Glutamatergic neuron (in vitro differentiated cells): ENCODE measurements around the gene SLC12A3. TPM values are rescaled to one million over a fixed set of nuclear protein-coding genes. Genes with fewer than 3 reads are reported as not detected.

Experiments used
- DNase-seq: peaks from one replicate; pipeline ENCODE4 v3.0.0; 2022
- H3K27ac Mint-ChIP-seq: one replicate; pipeline ENCODE4 v1.8.0; 2020; ENCODE audit warnings: mild to moderate bottlenecking, mixed read lengths, inconsistent platforms; ENCODE audit not compliant: unreplicated experiment
- H3K27me3 Mint-ChIP-seq: one replicate; pipeline ENCODE4 v1.8.0; 2020; ENCODE audit warnings: mild to moderate bottlenecking, moderate library complexity, mixed read lengths, inconsistent platforms; ENCODE audit not compliant: unreplicated experiment
- H3K36me3 Mint-ChIP-seq: one replicate; pipeline ENCODE4 v1.8.0; 2020; ENCODE audit warnings: mild to moderate bottlenecking, mixed read lengths, inconsistent platforms; ENCODE audit not compliant: unreplicated experiment
- H3K4me1 Mint-ChIP-seq: one replicate; pipeline ENCODE4 v1.8.0; 2020; ENCODE audit warnings: mild to moderate bottlenecking, low read depth, mixed read lengths, inconsistent platforms; ENCODE audit not compliant: unreplicated experiment
- H3K4me3 Mint-ChIP-seq: one replicate; pipeline ENCODE4 v1.8.0; 2020; ENCODE audit warnings: mild to moderate bottlenecking, mixed read lengths, inconsistent platforms; ENCODE audit not compliant: unreplicated experiment
- H3K9me3 Mint-ChIP-seq: one replicate; pipeline ENCODE4 v1.8.0; 2020; ENCODE audit warnings: mild to moderate bottlenecking, moderate library complexity, mixed read lengths, inconsistent platforms; ENCODE audit not compliant: unreplicated experiment
- total RNA-seq: library from RNA; stranded (reverse); fragmentation: NEBNext Ultra II Directional; extraction: Animal tissue kit (Norgen Biotek cat#: 25700); gene quantifications from one replicate; pipeline ENCODE4 v1.2.1, GENCODE V29; 2021; ENCODE audit not compliant: unreplicated experiment
- TF ChIP-seq, protein P1 (sequence below): fragments of 200-600 bp; sonication (generic); IDR thresholded peaks from one replicate; pipeline ENCODE4 v1.5.0; 2021; ENCODE audit not compliant: partially characterized antibody, unreplicated experiment

The SLC12A3 gene
- total RNA-seq, 1 donor from 2014 or later = not detected

DNA sequence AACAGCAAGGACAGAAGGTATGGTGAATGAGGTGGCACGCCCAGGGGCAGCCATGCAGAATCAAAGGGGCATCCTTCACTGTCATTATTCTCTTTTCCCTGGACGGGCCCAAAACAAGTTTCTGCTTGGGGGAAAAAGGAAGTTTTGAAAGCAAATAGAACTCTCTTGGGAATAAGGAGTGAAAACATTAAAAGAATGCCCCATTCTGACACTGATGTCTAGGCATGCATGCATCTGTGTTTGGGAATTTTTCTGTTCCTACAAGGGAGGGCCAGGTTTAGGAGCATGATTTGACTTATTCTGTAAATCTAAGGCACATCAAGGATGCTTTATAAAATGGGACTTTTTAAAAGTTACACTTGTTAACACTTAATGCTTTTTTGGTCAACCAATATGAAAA lies 34.3 kb upstream of the SLC12A3 start:
- Mint-ChIP-seq H3K27me3 (no peaks in the 10 kb centered on the region), H3K9me3 (no peaks in the 10 kb centered on the region), H3K36me3 (no peaks in the 10 kb centered on the region), H3K4me1 (no peaks in the 10 kb centered on the region), H3K27ac (no peak overlapping the region), H3K4me3 (no peak overlapping the region)
- DNase-seq = no peak
- TF ChIP-seq, protein P1, sequence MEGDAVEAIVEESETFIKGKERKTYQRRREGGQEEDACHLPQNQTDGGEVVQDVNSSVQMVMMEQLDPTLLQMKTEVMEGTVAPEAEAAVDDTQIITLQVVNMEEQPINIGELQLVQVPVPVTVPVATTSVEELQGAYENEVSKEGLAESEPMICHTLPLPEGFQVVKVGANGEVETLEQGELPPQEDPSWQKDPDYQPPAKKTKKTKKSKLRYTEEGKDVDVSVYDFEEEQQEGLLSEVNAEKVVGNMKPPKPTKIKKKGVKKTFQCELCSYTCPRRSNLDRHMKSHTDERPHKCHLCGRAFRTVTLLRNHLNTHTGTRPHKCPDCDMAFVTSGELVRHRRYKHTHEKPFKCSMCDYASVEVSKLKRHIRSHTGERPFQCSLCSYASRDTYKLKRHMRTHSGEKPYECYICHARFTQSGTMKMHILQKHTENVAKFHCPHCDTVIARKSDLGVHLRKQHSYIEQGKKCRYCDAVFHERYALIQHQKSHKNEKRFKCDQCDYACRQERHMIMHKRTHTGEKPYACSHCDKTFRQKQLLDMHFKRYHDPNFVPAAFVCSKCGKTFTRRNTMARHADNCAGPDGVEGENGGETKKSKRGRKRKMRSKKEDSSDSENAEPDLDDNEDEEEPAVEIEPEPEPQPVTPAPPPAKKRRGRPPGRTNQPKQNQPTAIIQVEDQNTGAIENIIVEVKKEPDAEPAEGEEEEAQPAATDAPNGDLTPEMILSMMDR = no peak

- no peak overlapping the region for H3K4me3 Mint-ChIP-seq
- H3K4me1 Mint-ChIP-seq = no peaks in the 10 kb centered on the region
- H3K36me3 Mint-ChIP-seq = no peaks in the 10 kb centered on the region
- H3K27me3 Mint-ChIP-seq = no peaks in the 10 kb centered on the region
- no peaks in the 10 kb centered on the region for H3K9me3 Mint-ChIP-seq
- H3K27ac Mint-ChIP-seq = no peak overlapping the region
- no peak for DNase-seq
- TF ChIP-seq, protein P1 = no peak
Observed at GRCh38 chr16:56832768-56833167, 32.2 kb upstream of the SLC12A3 start.

GRCh38 chr16:56833243-56833970 lies 31.6 kb upstream of the SLC12A3 start:
- H3K4me3 Mint-ChIP-seq = no peak overlapping the region
- H3K27ac Mint-ChIP-seq = no peak overlapping the region
- no peaks in the 10 kb centered on the region for H3K27me3 Mint-ChIP-seq
- no peaks in the 10 kb centered on the region for H3K36me3 Mint-ChIP-seq
- DNase-seq = no peak
- no peaks in the 10 kb centered on the region for H3K9me3 Mint-ChIP-seq
- no peaks in the 10 kb centered on the region for H3K4me1 Mint-ChIP-seq
- TF ChIP-seq, protein P1 = no peak

DNA sequence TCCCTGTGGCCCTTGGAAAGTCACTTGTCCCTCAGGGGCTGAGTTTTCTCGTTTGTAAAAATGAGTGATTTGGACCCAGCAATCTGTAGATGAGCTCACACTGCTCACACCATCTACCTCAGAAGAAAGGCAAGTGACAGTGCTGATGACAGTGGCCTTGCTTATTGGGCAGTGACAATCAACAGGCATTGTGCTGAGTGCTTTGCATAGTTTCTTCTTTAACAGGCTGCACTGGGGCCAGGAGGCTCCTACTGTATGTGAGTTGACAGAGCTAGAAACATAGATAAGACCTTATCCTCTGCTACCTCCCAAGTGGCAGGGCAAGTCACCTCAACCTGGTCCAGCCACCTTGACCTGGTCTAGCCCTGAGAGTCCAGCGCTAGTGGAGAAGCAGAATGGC lies 29.7 kb upstream of the SLC12A3 start:
- DNase-seq = no peak
- Mint-ChIP-seq H3K4me3 (no peak overlapping the region), H3K4me1 (no peaks in the 10 kb centered on the region), H3K27ac (no peak overlapping the region), H3K36me3 (no peaks in the 10 kb centered on the region), H3K27me3 (no peaks in the 10 kb centered on the region), H3K9me3 (peaks cover 1% of the 10 kb centered on the region)
- TF ChIP-seq, protein P1 = no peak

DNA sequence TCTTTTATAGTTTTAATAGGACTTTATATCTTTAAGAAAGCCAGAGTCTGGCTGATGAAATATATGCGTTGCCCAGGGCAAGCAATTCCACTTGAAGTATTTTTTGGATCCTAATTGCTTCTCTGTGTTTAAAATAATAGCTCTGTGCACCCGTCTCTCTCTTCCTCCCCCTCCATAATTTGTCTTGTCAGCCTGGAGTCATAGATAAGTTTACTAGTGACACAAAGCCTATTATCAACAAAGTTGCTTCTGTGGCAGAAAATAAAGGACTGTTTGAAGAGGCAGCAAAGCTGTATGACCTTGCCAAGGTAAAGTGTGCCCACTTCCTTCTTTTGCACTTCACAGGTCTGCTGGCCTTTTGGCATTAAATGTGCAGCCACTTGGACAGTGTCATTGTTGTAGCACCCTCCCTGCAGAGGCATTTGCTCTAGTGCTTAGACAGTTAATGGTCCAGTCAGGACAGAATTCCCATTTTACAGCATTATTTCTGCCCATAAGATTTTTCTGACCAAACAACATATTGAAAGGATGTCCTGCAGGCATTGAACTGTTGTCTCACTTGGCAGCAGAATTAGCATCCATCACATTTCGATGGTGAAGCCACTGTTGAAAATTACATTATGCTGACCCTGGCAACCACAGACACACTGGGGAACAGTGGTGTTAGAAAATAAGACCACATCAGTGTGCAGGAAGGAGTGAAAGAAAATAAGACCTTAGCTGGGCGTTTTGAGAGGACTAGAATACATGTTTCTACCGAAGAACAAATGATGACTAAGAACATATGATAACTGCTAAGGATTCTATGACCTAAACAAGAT lies 28.4 kb upstream of the SLC12A3 start:
- H3K36me3 Mint-ChIP-seq = no peaks in the 10 kb centered on the region
- H3K27me3 Mint-ChIP-seq = no peaks in the 10 kb centered on the region

More for the DNA sequence above, 28.4 kb upstream of the SLC12A3 start:
- TF ChIP-seq, protein P1 = no peak
- Mint-ChIP-seq H3K4me1 (no peaks in the 10 kb centered on the region), H3K9me3 (peaks cover 3% of the 10 kb centered on the region), H3K4me3 (no peak overlapping the region), H3K27ac (no peak overlapping the region)
- no peak for DNase-seq
